HepG2 (cell line): ENCODE results near the gene TOR4A. TPM values are rescaled to one million over a fixed set of nuclear protein-coding genes. Genes with fewer than 3 reads are reported as not detected.

Experiments
- DR1 ChIP-seq: sonication (generic); formaldehyde crosslinking; IDR thresholded peaks from 2 replicates; pipeline ENCODE4 v1.8.0; 2021; ENCODE audit warnings: mild to moderate bottlenecking, missing genetic modification reagents, inconsistent platforms
- FOXO1 ChIP-seq: sonication (generic); formaldehyde crosslinking; IDR thresholded peaks from 2 replicates; pipeline ENCODE4 v1.4.0; 2020; ENCODE audit warnings: missing genetic modification reagents
- MAFF ChIP-seq: IDR thresholded peaks from 2 replicates; pipeline ENCODE4 v1.6.1; 2011; ENCODE audit warnings: low read depth, low read length, improper control_type of control experiment
- RBM39 ChIP-seq: fragments of 200-400 bp; formaldehyde crosslinking; IDR thresholded peaks from one replicate; pipeline ENCODE4 v1.6.1; 2018; ENCODE audit warnings: antibody characterized with exemption, mild to moderate bottlenecking, low read depth, low read length; ENCODE audit not compliant: poor library complexity, severe bottlenecking
- SRY ChIP-seq: sonication (generic); formaldehyde crosslinking; IDR thresholded peaks from 2 replicates; pipeline ENCODE4 v1.8.0; 2022; ENCODE audit warnings: mild to moderate bottlenecking, missing genetic modification reagents
- TARDBP ChIP-seq: sonication (generic); formaldehyde crosslinking; IDR thresholded peaks from 2 replicates; pipeline ENCODE4 v1.8.0; 2022; ENCODE audit warnings: mild to moderate bottlenecking, missing genetic modification reagents
- ZNF274 ChIP-seq: sonication (generic); formaldehyde crosslinking; IDR thresholded peaks from 2 replicates; pipeline ENCODE4 v1.5.1; 2020; ENCODE audit warnings: mild to moderate bottlenecking, missing genetic modification reagents
- ZNF564 ChIP-seq: sonication (generic); formaldehyde crosslinking; IDR thresholded peaks from 2 replicates; pipeline ENCODE4 v1.8.1; 2023; ENCODE audit warnings: mild to moderate bottlenecking, missing genetic modification reagents
- ZNF614 ChIP-seq: IDR thresholded peaks from 2 replicates; pipeline ENCODE4 v1.6.1; 2018; ENCODE audit warnings: missing biosample characterization, missing genetic modification reagents, inconsistent platforms, borderline replicate concordance
- ZNF709 ChIP-seq: sonication (generic); formaldehyde crosslinking; IDR thresholded peaks from 2 replicates; pipeline ENCODE4 v1.5.0; 2020; ENCODE audit warnings: mild to moderate bottlenecking, missing genetic modification reagents
- ZNF790 ChIP-seq: sonication (generic); formaldehyde crosslinking; IDR thresholded peaks from 2 replicates; pipeline ENCODE4 v1.8.0; 2022; ENCODE audit warnings: missing genetic modification reagents, mild to moderate bottlenecking, borderline replicate concordance
- polyA plus RNA-seq, 8 experiments: library from polyadenylated mRNA; depleted of rRNA in 3 of 8; stranded (reverse) in 7 of 8; unstranded in 1 of 8; fragments of >200 nt; fragmentation: Illumina TruSeq in 4 of 8; extraction: Trizol in 4 of 8; gene quantifications; 2 replicates each; pipeline versions ENCODE4 v1.2.1 to v1.2.3, GENCODE V29; 2011 to 2016; ENCODE audit warnings: low read depth in 4 of 8, missing spikeins in 1 of 8, mixed read lengths in 1 of 8; ENCODE audit not compliant: insufficient read depth in 1 of 8
- total RNA-seq, 5 experiments: library from RNA; depleted of rRNA; stranded (reverse); fragments of >200 nt; fragmentation: Illumina TruSeq; extraction: Trizol; gene quantifications; 2 replicates each; pipeline ENCODE4 v1.2.3, GENCODE V29; 2016; ENCODE audit warnings: low read depth in 1 of 5
- TF ChIP-seq, protein P1 (sequence below): sonication (generic); formaldehyde crosslinking; IDR thresholded peaks from 2 replicates; pipeline ENCODE4 v1.4.0; 2020; ENCODE audit warnings: mild to moderate bottlenecking, missing genetic modification reagents
- TF ChIP-seq, protein P2 (sequence below): sonication (generic); formaldehyde crosslinking; IDR thresholded peaks from 2 replicates; pipeline ENCODE4 v1.4.0; 2020; ENCODE audit warnings: mild to moderate bottlenecking, missing genetic modification reagents, borderline replicate concordance
- TF ChIP-seq, protein P3 (sequence below), 2 experiments: fragments of 450-650 bp in 1 of 2; sonication (generic) in 1 of 2; formaldehyde crosslinking; IDR thresholded peaks; 2 replicates each; pipeline versions ENCODE4 v1.5.0 to v1.8.0; 2020 to 2022; ENCODE audit warnings: mild to moderate bottlenecking in 1 of 2, missing genetic modification reagents in 1 of 2
- TF ChIP-seq, protein P4 (sequence below): sonication (generic); formaldehyde crosslinking; IDR thresholded peaks from 2 replicates; pipeline ENCODE4 v1.5.0; 2020; ENCODE audit warnings: mild to moderate bottlenecking, missing genetic modification reagents

Gene TOR4A
- total and polyA plus RNA-seq, 2 of the 13 experiments (the other 11 are each of a cell fraction or from before 2014, with no cell fraction given) = 11.1 to 14.2 TPM

DNA sequence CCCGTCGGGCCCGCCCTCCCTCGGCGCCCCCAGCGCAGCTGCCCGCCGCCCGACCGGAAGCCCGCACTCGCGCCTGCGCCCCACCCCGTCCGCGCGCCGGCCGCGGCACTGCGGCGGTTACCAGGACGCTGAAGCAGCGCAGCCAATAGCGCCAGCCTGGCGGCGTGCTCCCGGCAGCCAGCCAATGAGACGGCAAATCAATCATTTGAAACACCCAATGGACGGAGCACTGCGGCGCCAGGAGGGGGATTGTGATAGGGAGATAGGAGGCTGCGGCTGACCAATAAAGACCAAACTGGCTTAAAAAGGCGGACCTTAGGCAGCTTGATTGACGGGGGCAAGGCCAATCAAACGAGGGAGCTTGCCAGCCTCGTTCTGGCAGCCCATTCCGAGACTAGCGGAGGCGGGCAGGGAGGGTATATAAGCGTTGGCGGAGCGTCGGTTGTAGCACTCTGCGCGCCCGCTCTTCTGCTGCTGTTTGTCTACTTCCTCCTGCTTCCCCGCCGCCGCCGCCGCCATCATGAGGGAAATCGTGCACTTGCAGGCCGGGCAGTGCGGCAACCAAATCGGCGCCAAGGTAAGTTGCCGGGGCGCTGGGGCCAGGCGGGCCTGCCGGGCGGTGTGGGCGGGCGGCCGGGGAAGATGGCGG, 36.6 kb upstream of the TOR4A start, which contains the start of gene TUBB4B (continued):
- TF ChIP-seq, protein P1, sequence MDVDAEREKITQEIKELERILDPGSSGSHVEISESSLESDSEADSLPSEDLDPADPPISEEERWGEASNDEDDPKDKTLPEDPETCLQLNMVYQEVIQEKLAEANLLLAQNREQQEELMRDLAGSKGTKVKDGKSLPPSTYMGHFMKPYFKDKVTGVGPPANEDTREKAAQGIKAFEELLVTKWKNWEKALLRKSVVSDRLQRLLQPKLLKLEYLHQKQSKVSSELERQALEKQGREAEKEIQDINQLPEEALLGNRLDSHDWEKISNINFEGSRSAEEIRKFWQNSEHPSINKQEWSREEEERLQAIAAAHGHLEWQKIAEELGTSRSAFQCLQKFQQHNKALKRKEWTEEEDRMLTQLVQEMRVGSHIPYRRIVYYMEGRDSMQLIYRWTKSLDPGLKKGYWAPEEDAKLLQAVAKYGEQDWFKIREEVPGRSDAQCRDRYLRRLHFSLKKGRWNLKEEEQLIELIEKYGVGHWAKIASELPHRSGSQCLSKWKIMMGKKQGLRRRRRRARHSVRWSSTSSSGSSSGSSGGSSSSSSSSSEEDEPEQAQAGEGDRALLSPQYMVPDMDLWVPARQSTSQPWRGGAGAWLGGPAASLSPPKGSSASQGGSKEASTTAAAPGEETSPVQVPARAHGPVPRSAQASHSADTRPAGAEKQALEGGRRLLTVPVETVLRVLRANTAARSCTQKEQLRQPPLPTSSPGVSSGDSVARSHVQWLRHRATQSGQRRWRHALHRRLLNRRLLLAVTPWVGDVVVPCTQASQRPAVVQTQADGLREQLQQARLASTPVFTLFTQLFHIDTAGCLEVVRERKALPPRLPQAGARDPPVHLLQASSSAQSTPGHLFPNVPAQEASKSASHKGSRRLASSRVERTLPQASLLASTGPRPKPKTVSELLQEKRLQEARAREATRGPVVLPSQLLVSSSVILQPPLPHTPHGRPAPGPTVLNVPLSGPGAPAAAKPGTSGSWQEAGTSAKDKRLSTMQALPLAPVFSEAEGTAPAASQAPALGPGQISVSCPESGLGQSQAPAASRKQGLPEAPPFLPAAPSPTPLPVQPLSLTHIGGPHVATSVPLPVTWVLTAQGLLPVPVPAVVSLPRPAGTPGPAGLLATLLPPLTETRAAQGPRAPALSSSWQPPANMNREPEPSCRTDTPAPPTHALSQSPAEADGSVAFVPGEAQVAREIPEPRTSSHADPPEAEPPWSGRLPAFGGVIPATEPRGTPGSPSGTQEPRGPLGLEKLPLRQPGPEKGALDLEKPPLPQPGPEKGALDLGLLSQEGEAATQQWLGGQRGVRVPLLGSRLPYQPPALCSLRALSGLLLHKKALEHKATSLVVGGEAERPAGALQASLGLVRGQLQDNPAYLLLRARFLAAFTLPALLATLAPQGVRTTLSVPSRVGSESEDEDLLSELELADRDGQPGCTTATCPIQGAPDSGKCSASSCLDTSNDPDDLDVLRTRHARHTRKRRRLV (CRISPR knock-in tag) = no peak
- TF ChIP-seq ZNF564 (CRISPR knock-in tag) (peak; percentile 24; the same call in 1 of the 2 replicates), DR1 (CRISPR knock-in tag) (peak; percentile 96), SRY (CRISPR knock-in tag) (peak; percentile 27; the same call in 1 of the 2 replicates), TARDBP (CRISPR knock-in tag) (0 out of 2 replicates have a peak, but pooled peaks have one; percentile 37), RBM39 (peak; percentile 95), FOXO1 (CRISPR knock-in tag) (peak; percentile 78), MAFF (no peak), ZNF274 (no peak; the same call in 1 of the 2 replicates), ZNF790 (CRISPR knock-in tag) (no peak), ZNF709 (CRISPR knock-in tag) (no peak), ZNF614 (CRISPR knock-in tag) (no peak)
- TF ChIP-seq, protein P2, sequence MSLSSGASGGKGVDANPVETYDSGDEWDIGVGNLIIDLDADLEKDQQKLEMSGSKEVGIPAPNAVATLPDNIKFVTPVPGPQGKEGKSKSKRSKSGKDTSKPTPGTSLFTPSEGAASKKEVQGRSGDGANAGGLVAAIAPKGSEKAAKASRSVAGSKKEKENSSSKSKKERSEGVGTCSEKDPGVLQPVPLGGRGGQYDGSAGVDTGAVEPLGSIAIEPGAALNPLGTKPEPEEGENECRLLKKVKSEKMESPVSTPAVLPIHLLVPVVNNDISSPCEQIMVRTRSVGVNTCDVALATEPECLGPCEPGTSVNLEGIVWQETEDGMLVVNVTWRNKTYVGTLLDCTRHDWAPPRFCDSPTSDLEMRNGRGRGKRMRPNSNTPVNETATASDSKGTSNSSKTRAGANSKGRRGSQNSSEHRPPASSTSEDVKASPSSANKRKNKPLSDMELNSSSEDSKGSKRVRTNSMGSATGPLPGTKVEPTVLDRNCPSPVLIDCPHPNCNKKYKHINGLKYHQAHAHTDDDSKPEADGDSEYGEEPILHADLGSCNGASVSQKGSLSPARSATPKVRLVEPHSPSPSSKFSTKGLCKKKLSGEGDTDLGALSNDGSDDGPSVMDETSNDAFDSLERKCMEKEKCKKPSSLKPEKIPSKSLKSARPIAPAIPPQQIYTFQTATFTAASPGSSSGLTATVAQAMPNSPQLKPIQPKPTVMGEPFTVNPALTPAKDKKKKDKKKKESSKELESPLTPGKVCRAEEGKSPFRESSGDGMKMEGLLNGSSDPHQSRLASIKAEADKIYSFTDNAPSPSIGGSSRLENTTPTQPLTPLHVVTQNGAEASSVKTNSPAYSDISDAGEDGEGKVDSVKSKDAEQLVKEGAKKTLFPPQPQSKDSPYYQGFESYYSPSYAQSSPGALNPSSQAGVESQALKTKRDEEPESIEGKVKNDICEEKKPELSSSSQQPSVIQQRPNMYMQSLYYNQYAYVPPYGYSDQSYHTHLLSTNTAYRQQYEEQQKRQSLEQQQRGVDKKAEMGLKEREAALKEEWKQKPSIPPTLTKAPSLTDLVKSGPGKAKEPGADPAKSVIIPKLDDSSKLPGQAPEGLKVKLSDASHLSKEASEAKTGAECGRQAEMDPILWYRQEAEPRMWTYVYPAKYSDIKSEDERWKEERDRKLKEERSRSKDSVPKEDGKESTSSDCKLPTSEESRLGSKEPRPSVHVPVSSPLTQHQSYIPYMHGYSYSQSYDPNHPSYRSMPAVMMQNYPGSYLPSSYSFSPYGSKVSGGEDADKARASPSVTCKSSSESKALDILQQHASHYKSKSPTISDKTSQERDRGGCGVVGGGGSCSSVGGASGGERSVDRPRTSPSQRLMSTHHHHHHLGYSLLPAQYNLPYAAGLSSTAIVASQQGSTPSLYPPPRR (CRISPR knock-in tag) = no peak
- TF ChIP-seq, protein P3, sequence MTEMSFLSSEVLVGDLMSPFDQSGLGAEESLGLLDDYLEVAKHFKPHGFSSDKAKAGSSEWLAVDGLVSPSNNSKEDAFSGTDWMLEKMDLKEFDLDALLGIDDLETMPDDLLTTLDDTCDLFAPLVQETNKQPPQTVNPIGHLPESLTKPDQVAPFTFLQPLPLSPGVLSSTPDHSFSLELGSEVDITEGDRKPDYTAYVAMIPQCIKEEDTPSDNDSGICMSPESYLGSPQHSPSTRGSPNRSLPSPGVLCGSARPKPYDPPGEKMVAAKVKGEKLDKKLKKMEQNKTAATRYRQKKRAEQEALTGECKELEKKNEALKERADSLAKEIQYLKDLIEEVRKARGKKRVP (CRISPR knock-in tag; IDR thresholded peaks at IDR 0.05) = no peak
- TF ChIP-seq, protein P4, sequence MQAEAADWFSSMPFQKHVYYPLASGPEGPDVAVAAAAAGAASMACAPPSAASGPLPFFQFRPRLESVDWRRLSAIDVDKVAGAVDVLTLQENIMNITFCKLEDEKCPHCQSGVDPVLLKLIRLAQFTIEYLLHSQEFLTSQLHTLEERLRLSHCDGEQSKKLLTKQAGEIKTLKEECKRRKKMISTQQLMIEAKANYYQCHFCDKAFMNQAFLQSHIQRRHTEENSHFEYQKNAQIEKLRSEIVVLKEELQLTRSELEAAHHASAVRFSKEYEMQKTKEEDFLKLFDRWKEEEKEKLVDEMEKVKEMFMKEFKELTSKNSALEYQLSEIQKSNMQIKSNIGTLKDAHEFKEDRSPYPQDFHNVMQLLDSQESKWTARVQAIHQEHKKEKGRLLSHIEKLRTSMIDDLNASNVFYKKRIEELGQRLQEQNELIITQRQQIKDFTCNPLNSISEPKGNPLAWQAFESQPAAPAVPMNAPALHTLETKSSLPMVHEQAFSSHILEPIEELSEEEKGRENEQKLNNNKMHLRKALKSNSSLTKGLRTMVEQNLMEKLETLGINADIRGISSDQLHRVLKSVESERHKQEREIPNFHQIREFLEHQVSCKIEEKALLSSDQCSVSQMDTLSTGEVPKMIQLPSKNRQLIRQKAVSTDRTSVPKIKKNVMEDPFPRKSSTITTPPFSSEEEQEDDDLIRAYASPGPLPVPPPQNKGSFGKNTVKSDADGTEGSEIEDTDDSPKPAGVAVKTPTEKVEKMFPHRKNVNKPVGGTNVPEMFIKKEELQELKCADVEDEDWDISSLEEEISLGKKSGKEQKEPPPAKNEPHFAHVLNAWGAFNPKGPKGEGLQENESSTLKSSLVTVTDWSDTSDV (CRISPR knock-in tag) = 0 out of 2 replicates have a peak, but pooled peaks have one; percentile 30
